Brain microvascular endothelial cell (primary cell): ENCODE results near the gene ADAT1.
A peak's percentile ranks its signal among the peaks of the same experiment; 100 is the strongest.

Source experiments
- DNase-seq: peaks from one replicate; pipeline ENCODE4 v3.0.0-alpha.2; 2020
- H3K27ac ChIP-seq: fragments of 250-450 bp; sonication (Bioruptor Pico); 2 replicates; pipeline ENCODE4 v1.5.1; 2020; ENCODE audit warnings: mild to moderate bottlenecking, moderate library complexity
- H3K27me3 ChIP-seq: fragments of 250-450 bp; sonication (Bioruptor Pico); replicated peaks from 2 replicates; pipeline ENCODE4 v1.5.1; 2020; ENCODE audit warnings: mild to moderate bottlenecking
- H3K36me3 ChIP-seq: fragments of 250-450 bp; sonication (Bioruptor Pico); replicated peaks from 2 replicates; pipeline ENCODE4 v1.5.1; 2020; ENCODE audit warnings: mild to moderate bottlenecking
- H3K4me3 ChIP-seq: 2 replicates; pipeline ENCODE4 v1.5.1; 2011; ENCODE audit warnings: low read depth, mild to moderate bottlenecking, control low read depth, low read length, moderate library complexity
- CTCF ChIP-seq: IDR thresholded peaks from 2 replicates; pipeline ENCODE4 v1.5.1; 2011; ENCODE audit warnings: low read depth, mild to moderate bottlenecking, moderate library complexity, low read length, control low read depth, inconsistent platforms; ENCODE audit errors: missing control alignments
- in situ Hi-C: cut with HindIII; loops from 2 replicates; pipeline ENCODE4 v1.10.0; 2017; ENCODE audit warnings: low sequenced_read_pairs, low pct_ligation_motif_present

ADAT1 gene

DNA sequence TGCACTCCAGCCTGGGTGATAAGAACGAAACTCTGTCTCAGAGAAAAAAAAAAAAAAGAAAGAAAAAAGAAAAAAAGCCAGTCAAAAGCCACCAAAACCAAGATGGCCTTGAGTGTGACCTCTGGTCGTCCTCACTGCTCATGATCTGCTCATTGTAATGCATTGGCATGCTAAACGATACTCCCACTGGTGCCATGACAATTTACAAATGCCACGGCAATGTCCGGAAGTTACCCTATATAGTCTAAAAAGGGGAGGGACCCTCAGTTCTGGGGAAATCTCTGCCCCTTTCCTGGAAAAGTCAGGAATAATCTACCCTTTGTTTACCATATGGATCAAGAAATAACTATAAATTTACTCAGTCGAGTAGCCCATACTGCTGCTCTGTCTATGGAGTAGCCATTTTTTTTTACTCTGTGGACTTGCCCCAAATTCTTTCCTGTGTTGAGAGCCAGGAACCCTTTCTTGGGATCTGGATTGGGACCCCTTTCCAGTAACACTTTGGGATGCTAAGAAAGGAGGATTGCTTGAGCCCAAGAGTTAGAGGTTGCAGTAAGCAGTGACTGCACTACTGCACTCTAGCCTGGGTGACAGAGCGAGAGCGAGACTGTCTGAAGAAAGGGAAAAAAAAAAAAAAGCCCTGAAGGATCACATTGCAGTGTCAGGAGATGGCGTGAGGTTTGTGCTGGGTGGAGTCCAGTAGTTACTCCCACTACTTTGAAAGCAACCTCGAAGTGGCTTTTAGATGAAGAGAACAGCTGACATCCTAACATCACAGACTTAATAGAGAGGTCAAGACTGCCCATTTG, 63.3 kb downstream of the ADAT1 start:
- in situ Hi-C loops: no loop called here
- Histone ChIP-seq H3K27ac (no peak overlapping the region), H3K4me3 (no peak overlapping the region), H3K36me3 (no peaks in the 10 kb centered on the region), H3K27me3 (no peaks in the 10 kb centered on the region)
- no peak for TF ChIP-seq CTCF
- peak; percentile 72 for DNase-seq

GRCh38 chr16:75558846-75559401, 64.2 kb downstream of the ADAT1 start:
- Histone ChIP-seq H3K27me3 (no peaks in the 10 kb centered on the region), H3K27ac (no peak overlapping the region), H3K4me3 (no peak overlapping the region), H3K36me3 (no peaks in the 10 kb centered on the region)
- no peak for DNase-seq
- TF ChIP-seq CTCF: no peak
- in situ Hi-C loops: no loop called here

DNA sequence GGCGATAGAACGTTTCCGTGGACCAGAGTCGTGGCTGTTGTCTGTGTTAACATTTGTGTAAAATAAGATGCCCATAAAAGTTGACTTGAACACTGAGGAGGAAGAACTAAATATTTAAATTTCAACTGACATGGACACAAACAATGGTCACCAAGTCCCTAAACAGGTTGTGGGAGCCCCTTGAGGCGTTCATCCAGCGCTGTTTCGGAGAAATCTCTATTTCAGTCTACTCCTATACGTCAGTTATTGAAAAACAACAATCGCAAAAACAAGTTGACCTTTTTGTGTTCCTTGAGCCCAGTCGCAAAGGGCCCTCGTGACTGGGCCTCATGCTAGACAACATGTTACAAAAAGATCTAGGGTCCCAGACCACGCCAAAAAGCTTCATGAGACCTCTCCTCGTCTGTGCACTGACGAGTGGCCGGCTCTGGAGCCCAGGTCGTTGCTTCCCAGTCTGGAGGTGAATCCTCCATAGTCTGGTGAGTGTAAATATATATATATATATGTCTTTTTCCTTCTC, 66.6 kb downstream of the ADAT1 start:
- DNase-seq: no peak
- in situ Hi-C loops: no loop called here

GRCh38 chr16:75555707-75556430, 67.2 kb downstream of the ADAT1 start, which contains the start of gene TMEM231:
Gene TMEM231 (minus strand): TSS chr16:75556252. CDS start chr16:75556209, 43 bp downstream.
- H3K27ac ChIP-seq: peak within 1 kb of the TSS; percentile 56
- H3K27me3 ChIP-seq: no peaks in the 10 kb centered on the region
- peak within 1 kb of the TSS; percentile 82 for H3K4me3 ChIP-seq
- no peaks in the 10 kb centered on the region for H3K36me3 ChIP-seq
- in situ Hi-C loops: no loop called here
- TF ChIP-seq CTCF: peak; percentile 14
- peak; percentile 96 for DNase-seq

More for the DNA sequence above, 66.6 kb downstream of the ADAT1 start:
- no peak for TF ChIP-seq CTCF
- Histone ChIP-seq H3K27me3 (no peaks in the 10 kb centered on the region), H3K36me3 (no peaks in the 10 kb centered on the region), H3K4me3 (peak overlapping the region; percentile 82), H3K27ac (peak overlapping the region; percentile 22)

- peak overlapping the region; percentile 56 for H3K27ac ChIP-seq
- H3K27me3 ChIP-seq: no peaks in the 10 kb centered on the region
- in situ Hi-C loops: no loop called here
- DNase-seq: peak; percentile 94
- TF ChIP-seq CTCF: no peak
- peak overlapping the region; percentile 82 for H3K4me3 ChIP-seq
- no peaks in the 10 kb centered on the region for H3K36me3 ChIP-seq
Measured at GRCh38 chr16:75555213-75555706, 67.8 kb downstream of the ADAT1 start.
